NCI-H1092 (cell line): ENCODE data around the gene ERC2.

ENCODE experiments used
- DNase-seq: peaks from one replicate; lab custom pipeline; 2025; lab: John Stamatoyannopoulos, UW

Gene ERC2

DNA sequence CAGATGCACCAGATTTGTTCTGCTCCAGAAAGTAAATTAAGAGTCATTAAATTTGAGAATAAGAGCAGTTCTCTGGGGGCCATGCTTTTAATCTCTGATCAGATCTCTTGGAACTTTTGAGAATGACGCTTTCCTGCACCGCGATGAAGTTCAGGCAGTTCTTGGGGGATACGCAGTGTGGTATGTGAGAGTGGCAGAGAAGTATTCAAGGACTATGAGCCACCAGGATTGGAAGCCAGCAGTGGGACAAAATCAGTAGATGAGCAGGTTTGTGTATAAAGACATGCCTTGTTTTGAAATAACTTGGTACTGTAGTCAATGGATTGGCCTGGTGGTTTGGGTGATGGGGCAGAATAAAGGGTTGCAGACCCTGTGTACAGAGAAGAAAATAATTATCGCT lies 483.6 kb downstream of the ERC2 start:
- no peak for DNase-seq

DNA sequence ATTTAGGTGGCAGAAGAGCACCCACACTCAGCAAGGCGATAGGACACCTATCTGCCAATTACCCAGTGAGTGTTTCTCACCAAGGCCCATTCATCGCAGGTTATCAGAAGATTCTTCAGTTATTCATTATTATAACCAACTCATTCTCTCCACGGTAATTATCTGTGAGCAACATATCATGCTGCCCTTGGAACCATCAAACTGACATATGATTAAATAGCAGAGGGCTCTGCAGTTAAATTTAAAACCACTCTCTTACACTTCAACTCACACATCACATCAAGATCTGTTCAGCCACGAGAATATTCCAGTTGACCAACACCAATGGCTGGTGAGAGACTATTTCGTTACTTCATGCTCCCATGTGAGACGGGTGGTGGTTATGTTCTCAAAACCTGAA lies 489.3 kb downstream of the ERC2 start:
- DNase-seq, result no peak

DNA sequence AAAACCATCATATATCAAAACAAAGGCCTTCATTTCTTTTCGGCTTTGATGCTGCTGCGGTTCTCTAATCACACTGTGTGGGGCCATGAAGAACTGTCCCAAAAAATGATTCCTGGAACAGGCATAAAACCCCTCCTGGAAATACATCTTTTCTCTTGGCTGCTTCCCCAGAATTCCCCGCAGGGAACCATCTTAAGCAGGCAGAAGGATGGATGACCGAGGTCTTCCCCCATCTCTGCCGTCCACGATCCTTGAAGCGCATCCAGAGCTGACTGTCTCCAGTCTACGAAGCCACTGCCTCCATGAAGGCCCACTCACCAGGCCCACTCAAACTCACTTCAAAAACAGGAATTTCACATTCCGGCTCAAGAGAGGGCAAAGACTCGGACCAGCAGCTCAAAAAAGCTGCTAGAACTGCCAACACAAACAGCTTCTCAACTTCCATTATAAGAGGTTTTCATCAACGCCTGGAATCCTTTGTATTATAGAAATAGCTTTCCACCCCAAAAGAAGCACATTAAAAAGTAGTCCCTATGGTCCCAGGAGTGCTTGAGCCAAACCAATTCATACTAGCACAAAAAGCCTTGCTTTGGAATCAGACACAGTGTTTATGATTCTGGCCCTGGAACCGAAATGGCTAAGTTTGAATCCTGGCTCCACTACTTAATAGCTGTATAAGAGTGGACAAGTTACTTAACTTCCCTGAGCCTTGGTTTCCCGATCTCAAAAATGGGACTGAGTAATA lies 493.7 kb downstream of the ERC2 start:
- no peak for DNase-seq

DNA sequence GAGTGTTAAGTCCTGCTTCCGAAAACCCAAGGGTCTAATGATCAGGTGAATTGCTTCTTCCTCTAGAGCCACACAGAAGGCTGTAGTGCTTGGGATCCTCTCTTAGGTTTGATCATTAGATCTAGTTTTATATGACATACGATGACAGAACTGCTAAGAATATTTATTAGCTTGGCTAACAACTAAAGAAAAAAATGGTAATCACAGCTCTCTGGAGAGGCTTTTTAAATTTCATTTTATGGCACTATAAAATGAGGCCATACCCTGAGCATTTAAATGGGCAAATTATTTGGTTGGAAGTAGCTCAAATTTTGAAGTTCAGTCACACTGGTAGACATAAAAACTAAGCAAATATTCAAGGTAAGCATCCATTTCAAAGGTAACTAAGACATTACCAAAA lies 498.6 kb downstream of the ERC2 start:
- DNase-seq, result no peak

DNA sequence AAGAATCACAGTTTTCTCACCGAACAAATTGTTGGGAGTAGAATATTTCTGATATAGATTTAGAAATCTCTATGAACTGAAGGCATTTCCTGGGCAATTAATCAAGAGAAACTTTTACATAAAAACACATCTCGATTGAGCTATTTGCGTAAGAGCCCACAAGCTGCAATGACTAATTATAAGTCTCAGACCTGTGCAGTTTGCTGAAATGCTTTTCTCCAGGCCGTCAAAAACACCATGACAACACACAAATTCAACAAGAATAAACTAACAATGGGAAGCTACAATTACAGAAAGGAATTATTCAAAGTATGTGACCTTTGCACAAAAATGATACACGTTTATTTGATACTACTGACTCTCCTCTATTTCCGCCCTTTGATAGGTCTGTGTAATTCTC lies 499.9 kb downstream of the ERC2 start:
- no peak for DNase-seq

DNA sequence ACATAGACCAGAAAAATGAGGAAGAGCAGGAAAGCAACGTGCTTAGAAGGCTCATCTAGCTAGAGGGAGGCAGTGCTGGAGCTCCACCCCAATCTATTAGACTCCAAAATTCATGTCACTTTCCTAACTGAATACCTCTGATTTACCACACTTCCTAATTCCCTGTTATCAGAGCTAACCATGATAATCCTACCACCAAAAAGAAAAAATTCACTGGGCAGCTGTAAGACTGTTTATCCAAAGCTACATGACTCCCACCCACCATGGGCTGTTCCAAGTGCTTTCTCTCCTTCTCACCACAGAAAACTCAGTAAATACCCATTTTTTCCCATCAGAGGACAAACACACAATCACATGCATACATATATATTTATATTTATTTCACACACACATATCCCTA lies 501.7 kb downstream of the ERC2 start:
- no peak for DNase-seq

DNA sequence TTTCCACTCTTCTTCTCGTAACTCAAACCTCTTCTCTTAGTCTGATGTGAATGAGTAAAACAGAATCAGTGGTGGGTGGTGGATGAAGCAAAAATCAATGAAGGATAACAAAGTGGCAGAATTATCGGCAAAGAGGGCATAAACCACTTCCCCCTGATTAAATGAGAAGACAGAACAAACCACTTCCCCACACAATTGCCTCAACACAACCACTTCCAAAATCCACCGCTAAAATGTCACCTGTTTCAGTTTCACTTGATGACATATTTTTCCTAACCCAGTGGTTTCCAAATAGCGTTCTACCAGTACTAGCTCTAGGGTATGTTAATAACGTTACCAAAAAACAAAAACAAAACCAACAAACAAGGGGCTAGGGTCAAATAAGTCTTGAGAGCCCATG lies 502.5 kb downstream of the ERC2 start:
- DNase-seq, result no peak

DNA sequence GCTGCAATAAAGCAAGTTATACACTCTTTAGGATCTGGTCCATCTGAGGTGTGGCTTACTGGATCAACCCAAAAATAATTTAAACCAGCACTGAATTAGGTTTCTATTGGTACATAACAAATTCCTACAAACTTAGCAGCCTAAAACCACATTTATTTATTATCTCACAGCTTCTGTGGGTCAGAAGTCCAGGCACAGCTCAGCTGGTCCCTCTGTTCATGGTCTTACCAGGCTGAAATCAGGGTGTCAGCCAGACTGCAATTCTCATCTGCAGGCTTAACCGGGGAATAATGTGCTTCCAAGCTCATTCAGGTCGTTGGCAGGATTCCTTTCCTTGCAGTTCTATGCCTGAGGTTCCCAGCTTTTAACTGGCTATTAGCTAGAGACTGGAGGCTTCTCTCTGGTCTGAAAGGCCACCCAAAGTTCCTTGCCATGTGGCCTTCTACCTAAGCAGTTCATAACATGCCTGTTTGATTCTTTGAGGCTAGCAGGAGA lies 503.7 kb downstream of the ERC2 start:
- no peak for DNase-seq

DNA sequence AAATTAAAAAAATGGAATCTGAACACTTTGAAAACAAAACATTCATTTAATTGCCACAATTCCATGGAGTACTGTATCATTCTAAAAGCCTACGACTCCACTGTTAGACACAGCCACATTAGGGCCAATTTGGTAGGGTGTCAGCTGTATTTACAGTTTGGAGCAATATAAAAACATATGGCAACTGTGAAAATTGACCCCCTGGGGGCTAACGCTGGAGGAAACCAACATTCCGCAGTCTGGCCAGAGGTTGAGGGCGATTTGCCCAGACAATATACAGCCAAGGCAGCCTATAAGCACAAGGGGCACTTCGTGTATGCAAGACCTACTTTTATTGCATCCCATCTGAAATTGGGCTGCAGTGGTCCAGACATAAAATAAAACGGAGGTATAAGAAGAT lies 504.7 kb downstream of the ERC2 start:
- DNase-seq, result peak; percentile 1

DNA sequence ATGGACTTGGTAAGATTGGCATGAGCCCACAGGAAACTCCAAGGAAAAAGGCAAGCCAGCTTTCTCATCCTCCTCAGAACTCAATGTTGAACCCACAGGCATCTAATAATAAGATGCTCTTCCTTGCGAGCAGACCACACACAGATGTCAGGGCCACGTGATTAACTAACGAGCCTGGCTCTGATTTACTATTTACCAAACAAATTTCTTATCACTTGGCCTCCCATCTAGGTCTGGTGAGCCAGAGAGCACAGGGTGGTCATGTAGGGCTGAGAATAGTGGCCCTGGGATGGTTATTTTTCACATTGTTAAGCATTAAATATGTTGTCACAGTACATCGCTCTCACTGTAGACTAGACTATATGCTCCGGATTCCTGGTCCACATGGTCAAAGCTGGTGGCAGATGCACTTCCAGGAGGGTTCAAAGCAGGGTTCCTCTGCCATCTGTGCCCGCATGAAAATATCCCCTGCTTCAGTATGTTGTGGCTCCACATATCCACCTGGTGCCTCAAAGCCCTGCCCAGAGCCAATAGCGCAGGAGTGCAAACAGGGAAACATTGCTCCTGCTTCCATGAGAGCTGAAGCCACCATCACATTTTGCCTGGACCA lies 508.7 kb downstream of the ERC2 start:
- DNase-seq, result no peak

DNA sequence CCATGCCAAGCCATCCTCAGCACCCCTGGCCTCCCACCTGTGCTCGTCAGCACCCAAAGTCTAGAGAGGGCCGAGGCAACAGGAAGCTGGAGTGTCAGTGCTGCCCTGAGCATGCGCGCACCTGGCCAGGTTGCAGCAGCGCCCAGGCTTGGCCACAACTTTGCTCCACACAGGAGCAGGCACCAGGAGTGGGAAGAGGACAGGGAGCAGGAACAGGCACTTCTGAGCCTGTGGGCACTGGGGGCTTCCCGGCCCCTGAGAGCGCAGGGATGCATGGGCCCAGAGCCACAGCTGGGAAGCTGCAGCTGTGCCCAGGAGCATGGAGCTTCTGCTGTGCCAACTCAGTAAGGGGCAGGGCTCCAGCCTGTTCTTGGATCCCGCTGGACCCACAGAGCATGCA lies 509.7 kb downstream of the ERC2 start:
- no peak for DNase-seq

DNA sequence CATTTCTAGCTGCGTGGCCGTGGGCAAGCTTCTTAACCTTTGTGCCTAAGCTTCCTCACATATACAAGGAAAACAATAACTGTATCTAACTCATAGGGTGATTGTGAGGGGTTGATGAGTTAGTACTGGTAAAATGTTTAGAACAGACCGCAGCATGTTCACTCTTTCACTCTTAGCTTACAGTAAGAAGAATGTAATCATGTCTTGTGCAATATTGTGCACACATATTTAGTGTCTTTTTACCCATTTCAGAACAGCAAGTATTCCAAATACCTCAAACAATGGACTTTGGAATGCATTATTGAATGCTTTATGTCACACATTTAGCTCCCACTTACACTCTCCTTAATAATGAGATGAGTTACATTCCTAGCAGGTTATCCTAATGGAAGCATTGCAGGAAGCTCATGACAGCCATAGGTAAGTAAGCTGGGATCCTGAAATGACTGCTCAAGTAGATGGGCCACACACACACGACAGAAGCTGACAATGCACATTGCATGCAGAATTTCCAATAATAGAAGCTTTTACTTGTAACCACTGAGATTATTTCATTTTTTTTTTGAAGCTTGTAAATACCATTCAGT lies 512.3 kb downstream of the ERC2 start:
- DNase-seq, result no peak

DNA sequence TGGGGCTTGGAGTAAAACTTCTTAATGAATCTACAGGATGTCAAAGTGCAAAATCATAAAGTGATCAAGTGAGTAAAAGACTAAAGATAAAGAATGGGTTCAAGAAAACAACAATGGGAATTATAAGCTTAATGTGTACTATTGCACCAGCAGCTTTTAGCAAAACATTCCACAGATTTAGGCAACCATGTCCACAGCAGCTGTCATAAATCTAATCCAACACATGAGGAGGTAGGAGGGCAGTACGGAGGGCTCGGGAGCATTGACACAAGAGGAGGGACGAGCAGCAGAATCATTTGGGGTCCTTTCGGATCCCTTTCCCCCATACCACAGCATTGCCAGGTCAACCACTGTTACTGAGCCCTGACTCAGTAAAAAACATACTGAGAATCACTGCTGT lies 516.9 kb downstream of the ERC2 start:
- no peak for DNase-seq

DNA sequence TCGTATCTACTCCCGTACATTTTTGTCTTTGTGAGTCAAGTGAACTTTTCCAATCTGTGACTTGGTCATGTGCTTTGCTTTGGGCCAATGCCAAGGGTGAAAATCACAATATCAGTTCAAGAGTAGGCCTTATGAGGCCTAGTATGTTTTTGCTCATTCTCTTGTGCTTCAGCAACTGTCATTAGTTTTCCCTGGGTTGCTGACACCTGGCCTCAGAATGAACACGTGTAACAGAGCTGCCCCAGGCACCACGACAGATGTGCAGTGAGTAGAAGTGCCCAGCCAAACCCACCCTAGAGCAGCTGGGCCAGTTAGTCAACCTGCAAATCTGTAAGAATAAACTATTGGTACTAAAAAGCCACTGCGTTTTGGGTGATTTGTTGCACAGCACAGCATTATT lies 520.9 kb downstream of the ERC2 start:
- DNase-seq, result no peak

DNA sequence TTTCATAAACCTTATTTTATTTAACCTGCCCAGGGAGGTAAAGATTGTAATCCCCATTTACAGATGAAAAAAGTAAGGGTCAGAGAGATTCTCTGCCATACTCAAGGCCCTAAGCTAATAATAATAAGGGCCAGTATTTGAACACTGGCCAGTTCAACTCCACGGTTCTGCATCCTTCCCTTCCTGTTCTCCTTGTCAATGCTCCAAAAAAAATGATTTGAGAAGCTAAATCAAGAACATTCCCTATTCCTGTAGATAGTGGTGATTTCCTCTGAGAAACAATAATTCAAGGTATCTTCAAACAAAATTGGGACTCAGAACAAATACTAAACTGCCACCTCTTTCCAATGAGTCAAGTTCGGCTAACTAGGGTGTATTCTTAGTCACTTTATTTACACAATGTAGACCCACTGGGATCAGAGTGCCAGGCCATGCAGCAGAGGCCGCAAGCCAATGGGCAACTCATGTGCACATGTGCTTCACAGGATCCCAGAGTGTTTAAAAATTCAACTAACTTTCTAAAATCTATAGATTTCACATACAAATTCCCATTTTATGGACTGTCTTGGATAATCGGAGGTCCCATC lies 521.6 kb downstream of the ERC2 start:
- DNase-seq, result no peak

DNA sequence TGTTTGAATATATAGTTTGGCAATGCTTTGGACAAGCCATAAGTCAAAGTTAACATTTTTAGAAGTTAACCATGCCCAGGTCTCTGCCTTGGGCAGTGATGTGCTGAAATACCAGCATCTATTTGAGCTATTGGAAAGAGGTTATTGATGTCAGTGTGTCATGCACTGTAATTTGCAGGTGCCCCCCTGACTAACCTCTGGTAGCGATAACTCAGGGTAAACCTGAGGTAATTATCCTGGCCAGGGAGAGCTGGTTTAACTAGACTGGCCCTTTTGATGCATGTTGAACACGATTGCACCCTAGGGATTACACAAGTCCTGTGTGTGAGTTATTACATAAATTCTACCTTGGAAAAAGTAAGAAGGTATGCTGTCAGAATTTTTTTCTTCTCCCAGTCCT lies 525.4 kb downstream of the ERC2 start:
- DNase-seq, result no peak

DNA sequence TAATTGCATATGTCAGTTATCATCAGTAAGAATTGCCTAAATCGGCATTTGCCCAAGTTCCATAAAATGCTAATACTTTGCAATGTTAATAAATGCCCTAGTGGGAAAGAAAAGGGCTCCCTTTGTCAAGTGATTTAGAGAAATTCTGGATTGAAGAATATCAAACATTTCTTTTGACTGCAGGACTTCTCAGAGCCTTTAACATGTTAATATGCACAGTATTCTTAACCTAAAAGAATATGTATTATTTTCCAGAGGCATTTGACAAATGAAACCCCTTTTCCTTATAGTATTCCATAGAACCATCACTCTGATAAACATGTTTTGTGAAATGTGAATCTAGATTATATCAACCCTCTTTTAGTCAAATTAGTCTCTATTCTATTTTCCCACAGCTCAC lies 529.0 kb downstream of the ERC2 start:
- DNase-seq, result no peak

DNA sequence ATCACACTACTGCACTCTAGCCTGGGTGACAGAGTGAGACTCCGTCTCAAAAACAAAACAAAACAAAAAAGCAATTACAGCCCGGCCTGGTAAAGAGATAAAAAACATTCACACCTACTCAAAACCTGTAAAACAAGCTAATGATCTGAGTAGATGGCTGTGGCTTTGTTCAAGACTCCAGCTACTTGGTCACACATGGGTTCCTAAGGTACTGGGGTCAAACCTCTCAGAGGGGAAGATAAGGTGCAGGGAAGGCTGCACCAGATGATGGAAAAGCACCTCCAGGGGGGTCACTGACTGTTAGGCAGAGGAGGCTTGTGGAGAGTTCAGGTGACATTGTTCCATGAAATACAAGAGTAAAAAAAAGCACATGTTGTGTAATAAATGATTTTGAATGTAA lies 531.0 kb downstream of the ERC2 start:
- no peak for DNase-seq

DNA sequence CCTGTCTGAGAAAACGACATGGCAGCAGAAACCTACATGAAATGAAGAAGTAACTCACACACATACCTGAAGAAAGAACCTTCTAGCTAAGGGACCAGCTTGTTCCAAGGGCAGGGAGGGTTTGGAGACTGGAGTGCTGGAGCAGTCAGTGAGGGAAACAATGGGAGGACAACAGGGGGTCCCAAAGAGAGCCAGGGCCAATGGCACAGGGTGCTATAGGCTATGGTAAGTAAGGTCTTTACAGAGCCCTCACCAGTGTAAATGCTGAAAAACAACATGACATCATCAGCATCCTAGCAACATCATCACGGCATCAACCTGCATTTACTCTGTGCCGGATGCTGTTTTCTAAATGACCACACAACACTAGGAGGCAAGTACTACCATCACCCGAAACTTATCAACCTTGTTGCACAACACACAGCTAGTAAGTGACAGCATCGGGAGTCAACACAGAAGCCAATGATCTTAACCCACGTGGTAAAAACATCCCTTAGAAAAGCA lies 531.7 kb downstream of the ERC2 start:
- DNase-seq, result no peak

DNA sequence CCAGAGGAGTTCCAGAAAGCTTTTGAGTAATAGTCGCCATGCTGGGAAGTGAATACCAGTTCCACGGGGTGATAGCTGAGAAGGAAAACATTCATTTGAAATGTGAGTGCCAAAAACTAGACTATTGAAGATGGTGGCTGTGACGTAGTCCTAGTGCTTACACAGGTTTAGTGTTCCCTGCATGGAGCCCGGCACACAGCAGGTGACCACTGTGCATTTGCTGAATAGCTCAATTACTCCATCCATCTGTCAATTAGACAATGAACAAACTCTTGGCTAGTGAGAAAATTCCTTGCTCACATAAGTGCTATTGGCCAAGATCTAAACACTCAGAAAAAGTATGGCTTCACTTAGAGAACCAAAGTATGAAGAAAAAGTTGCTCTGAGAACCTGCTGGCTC lies 533.0 kb downstream of the ERC2 start:
- peak; percentile 8 for DNase-seq

DNA sequence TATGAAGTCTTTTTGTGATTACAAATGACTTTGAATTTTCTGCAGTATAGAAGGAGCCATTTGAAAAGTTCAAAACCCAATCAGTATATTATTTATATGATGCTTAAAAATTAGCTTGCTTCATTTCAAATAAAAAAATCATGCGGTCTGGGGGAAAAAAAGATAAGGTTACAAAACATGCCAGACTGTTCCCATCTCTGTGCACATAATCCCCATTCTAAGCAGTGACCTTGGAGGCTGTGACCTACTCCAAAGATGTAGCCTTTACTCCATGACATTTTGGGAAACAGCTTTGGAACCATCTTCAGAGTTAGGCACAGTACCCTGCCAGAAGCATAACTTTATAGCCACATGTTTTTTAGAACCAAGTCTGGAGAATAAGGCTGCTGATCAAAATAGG lies 533.5 kb downstream of the ERC2 start:
- DNase-seq, result no peak

DNA sequence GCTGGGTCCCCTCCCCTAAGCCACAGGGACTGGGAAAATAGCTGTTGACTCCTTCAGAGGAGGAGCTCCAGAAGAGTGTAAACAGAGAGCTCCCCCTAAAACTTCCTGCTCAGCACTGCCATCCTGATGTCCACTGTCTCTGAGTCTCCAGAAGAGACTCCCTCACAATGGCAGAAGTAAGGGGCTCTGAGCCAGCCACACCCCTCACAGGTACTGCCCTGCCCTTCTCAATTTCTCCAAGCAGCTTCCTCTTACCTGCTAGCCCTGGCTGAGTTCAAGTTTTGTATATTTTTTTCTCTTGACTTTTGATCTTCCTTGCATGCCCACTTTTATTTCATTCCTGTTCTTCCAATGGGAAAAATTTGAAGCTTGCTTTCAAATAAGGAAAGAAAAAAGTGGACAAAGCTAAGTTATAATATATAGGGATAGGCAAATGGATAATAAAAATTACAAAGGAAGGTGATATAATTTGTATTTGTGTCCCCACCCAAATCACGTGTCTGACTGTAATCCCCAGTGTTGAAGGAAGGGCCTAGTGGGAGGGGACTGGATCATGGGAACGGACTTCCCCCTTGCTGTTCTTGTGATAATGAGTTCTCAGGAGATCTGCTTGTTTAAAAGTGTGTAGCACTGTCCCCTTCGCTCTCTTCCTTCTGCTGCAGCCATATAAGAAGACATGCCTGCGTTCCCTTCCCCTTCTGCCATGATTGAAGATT lies 539.0 kb downstream of the ERC2 start:
- DNase-seq, result no peak
